Peyer's patch (tissue), 4 donors: ENCODE data around the gene SLC22A16. TPM values are rescaled to one million over a fixed set of nuclear protein-coding genes. Genes with fewer than 3 reads are reported as not detected.

ENCODE experiments used
- DNase-seq, 3 donors: peaks; one replicate each; pipeline ENCODE4 v3.0.0-alpha.2; 2017 to 2019
- H3K27ac ChIP-seq, 4 donors: fragments of 200-600 bp; sonication (generic); one replicate each; pipeline ENCODE4 v1.5.1; 2016 to 2019
- H3K27me3 ChIP-seq, 2 donors: fragments of 200-600 bp; sonication (generic); one replicate each; pipeline ENCODE4 v1.5.1; 2019
- H3K36me3 ChIP-seq, 3 donors: fragments of 200-600 bp; sonication (generic); one replicate each; pipeline ENCODE4 v1.5.1; 2016 to 2019
- H3K4me1 ChIP-seq, 4 donors: fragments of 200-600 bp; sonication (generic); one replicate each; pipeline ENCODE4 v1.5.1; 2016 to 2019
- H3K4me3 ChIP-seq, 4 donors: fragments of 200-600 bp; sonication (generic); 1 replicate in 3 of 4; 2 replicates in 1 of 4; pipeline ENCODE4 v1.5.1; 2016 to 2019; ENCODE audit warnings: mild to moderate bottlenecking in 1 of 4
- H3K9me3 ChIP-seq, 4 donors: fragments of 200-600 bp; sonication (generic); one replicate each; pipeline ENCODE4 v1.5.1; 2016 to 2019; ENCODE audit warnings: mild to moderate bottlenecking in 1 of 4
- CTCF ChIP-seq, 6 experiments: fragments of 450-650 bp in 4 of 6; fragments of 200-600 bp in 2 of 6; sonication (generic) in 1 of 6; IDR thresholded peaks; one replicate each; pipeline ENCODE4 v1.5.1; 2017 to 2019; ENCODE audit warnings: antibody characterized with exemption in 6 of 6, mild to moderate bottlenecking in 3 of 6, moderate library complexity in 1 of 6
- POLR2A ChIP-seq, 2 donors: fragments of 450-650 bp; IDR thresholded peaks; one replicate each; pipeline ENCODE4 v1.5.1; 2017; ENCODE audit warnings: antibody characterized with exemption in 2 of 2, mild to moderate bottlenecking in 2 of 2, moderate library complexity in 2 of 2
- total RNA-seq, 4 donors: library from RNA; depleted of rRNA; stranded (reverse); fragments of >200 nt; gene quantifications; one replicate each; pipeline ENCODE4 v1.1.0, GENCODE V29; 2016

Gene SLC22A16
- total RNA-seq, 4 donors from 2014 or later, result not detected

- Histone ChIP-seq H3K9me3 (no peaks in the 10 kb centered on the region), H3K4me3 (no peak overlapping the region), H3K27me3 (no peaks in the 10 kb centered on the region), H3K36me3 (no peaks in the 10 kb centered on the region), H3K27ac (peak overlapping the region in 1 of 4 donors; percentile 13), H3K4me1 (peaks cover 0 to 7% (median 0%) of the 10 kb centered on the region in 4 donors)
- DNase-seq, result no peak
- TF ChIP-seq CTCF (IDR thresholded peaks at IDR 0.05) (no peak), POLR2A (IDR thresholded peaks at IDR 0.05) (no peak)
These were observed 57.2 kb downstream of the SLC22A16 start for GRCh38 chr6:110419028-110419739.

- H3K9me3 ChIP-seq, result no peaks in the 10 kb centered on the region
- no peak for DNase-seq
- no peaks in the 10 kb centered on the region for H3K27me3 ChIP-seq
- no peaks in the 10 kb centered on the region for H3K36me3 ChIP-seq
- H3K4me3 ChIP-seq, result no peak overlapping the region
- no peak for TF ChIP-seq POLR2A (IDR thresholded peaks at IDR 0.05)
- no peak for TF ChIP-seq CTCF (IDR thresholded peaks at IDR 0.05)
- H3K27ac ChIP-seq, result no peak overlapping the region
- H3K4me1 ChIP-seq, result peaks cover 0 to 7% (median 0%) of the 10 kb centered on the region in 4 donors
These were observed 57.8 kb downstream of the SLC22A16 start for GRCh38 chr6:110418594-110418993.

GRCh38 chr6:110415086-110415916, 61.1 kb downstream of the SLC22A16 start, which contains the start of gene DDO:
DDO (minus strand) TSS chr6:110415575; CDS start chr6:110413462, 2,113 bp downstream.
- DNase-seq, result peak in 2 of 3 donors; percentile 76 to 82
- Histone ChIP-seq H3K4me3 (peak within 1 kb of the TSS in 3 of 4 donors; percentile 18 to 59 (median 51)), H3K9me3 (no peaks in the 10 kb centered on the region), H3K27ac (peak within 1 kb of the TSS in 3 of 4 donors; percentile 60 to 86 (median 74)), H3K4me1 (peaks cover 0 to 7% (median 0%) of the 10 kb centered on the region in 4 donors), H3K27me3 (no peaks in the 10 kb centered on the region), H3K36me3 (no peaks in the 10 kb centered on the region)
- no peak for TF ChIP-seq POLR2A (IDR thresholded peaks at IDR 0.05)
- no peak for TF ChIP-seq CTCF (IDR thresholded peaks at IDR 0.05)

- DNase-seq, result no peak
- Histone ChIP-seq H3K4me3 (peak overlapping the region in 2 of 4 donors; percentile 51 to 59), H3K36me3 (no peaks in the 10 kb centered on the region), H3K9me3 (no peaks in the 10 kb centered on the region), H3K4me1 (peaks cover 0 to 7% (median 0%) of the 10 kb centered on the region in 4 donors), H3K27ac (peak overlapping the region in 3 of 4 donors; percentile 60 to 86 (median 74)), H3K27me3 (no peaks in the 10 kb centered on the region)
- TF ChIP-seq POLR2A (IDR thresholded peaks at IDR 0.05), result no peak
- no peak for TF ChIP-seq CTCF (IDR thresholded peaks at IDR 0.05)
These were observed 61.7 kb downstream of the SLC22A16 start for GRCh38 chr6:110414669-110415068.

GRCh38 chr6:110412360-110412759, 64.1 kb downstream of the SLC22A16 start:
- Histone ChIP-seq H3K27me3 (no peaks in the 10 kb centered on the region), H3K36me3 (no peaks in the 10 kb centered on the region), H3K4me1 (peaks cover 0 to 7% (median 0%) of the 10 kb centered on the region in 4 donors), H3K27ac (no peak overlapping the region), H3K9me3 (no peaks in the 10 kb centered on the region), H3K4me3 (no peak overlapping the region)
- TF ChIP-seq CTCF (IDR thresholded peaks at IDR 0.05) (no peak), POLR2A (IDR thresholded peaks at IDR 0.05) (no peak)
- DNase-seq, result no peak
